Activated CD4-positive, alpha-beta T cell treated with anti-CD3 and anti-CD28 coated beads, Interleukin-2, amount 50 U/mL, for 16 hours (primary cell): ENCODE results near the gene CHRD.
"Not testable (repeated sequence)": the region's sequence is repeated elsewhere in the genome, so short reads cannot be mapped to it uniquely, and the experiment has no call there.

Source experiments
- DNase-seq: peaks from one replicate; pipeline ENCODE4 v3.0.0-alpha.2; 2020

Gene CHRD

GRCh38 chr3:184379358-184380184 is at the start of gene CHRD:
Gene CHRD, plus strand, starts transcription at chr3:184380054. Its CDS starts 265 bp downstream, at chr3:184380319.
- DNase-seq = no peak

DNA sequence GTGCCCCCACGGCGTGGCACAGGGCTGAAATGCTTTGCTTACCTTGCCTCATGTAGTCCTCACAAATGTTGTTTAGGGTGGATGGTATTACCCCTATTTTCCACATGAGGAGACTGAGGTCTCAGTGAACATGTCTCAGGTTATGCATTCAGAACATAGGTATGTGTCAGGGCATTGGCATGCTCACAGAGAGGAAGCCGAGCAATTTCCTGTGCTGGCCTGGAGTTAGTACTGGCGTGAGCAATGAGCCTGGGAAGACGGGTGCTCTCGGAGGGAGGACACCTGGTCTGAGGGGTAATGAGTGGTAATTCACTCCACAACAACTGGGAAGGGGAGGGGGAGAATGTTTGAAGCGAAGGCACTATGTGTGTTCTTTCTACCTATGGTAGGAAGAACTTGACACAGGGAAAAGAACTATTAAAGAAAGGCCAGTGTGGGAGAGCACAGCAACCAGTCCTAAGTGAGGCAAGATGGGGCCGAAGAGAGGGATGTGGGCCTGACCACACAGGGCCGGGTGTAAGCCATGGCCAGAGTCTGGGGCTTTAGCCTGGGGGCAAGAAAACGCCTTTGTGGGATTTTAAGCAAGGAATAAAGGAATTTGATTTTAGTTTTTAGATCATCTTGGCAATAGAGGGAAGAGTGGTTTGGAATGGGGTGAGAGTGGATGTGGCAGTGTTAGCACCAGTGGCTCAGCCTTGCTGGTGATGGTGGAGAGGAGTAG is 47.3 kb upstream of the CHRD start:
- DNase-seq = no peak

DNA sequence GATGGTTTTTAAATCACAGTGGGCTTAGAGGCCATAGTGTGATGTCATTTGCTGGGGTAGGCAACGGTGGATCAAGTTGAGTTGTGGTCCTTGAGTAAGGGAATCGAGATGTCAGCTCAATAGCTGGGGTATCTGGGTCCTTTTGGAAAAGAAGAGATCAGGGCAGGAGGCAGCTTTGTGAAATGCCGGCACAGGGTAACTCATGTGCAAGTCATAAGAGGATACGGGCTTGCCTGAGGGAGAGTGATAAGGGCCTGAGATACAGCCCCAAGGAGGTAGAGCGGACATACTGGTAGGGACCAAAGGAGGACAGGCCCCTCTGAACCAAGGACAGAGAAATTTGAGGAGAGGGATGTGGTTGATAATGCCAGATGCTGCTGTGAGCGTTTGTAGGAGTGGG is 46.7 kb upstream of the CHRD start:
- no peak for DNase-seq

DNA sequence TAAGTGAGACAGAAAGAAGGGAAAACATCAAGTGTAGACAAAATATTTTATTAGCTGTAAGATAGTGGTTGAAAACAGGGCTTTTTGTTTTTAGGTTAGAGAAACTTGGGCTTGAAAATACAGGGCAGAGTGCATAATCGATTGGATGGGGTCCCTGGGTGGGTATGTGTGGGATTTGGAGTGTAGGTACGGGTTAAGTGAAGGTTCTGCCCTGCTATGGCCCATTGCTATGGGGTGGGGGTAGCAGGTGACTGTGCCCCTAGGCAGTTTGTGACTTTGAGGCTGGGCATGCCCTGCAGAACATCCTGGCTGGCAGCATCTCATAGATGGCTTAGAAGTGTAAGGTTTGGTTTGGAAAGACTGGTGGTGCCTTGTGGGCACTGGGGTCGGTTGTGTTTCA is 46.2 kb upstream of the CHRD start:
- no peak for DNase-seq

DNA sequence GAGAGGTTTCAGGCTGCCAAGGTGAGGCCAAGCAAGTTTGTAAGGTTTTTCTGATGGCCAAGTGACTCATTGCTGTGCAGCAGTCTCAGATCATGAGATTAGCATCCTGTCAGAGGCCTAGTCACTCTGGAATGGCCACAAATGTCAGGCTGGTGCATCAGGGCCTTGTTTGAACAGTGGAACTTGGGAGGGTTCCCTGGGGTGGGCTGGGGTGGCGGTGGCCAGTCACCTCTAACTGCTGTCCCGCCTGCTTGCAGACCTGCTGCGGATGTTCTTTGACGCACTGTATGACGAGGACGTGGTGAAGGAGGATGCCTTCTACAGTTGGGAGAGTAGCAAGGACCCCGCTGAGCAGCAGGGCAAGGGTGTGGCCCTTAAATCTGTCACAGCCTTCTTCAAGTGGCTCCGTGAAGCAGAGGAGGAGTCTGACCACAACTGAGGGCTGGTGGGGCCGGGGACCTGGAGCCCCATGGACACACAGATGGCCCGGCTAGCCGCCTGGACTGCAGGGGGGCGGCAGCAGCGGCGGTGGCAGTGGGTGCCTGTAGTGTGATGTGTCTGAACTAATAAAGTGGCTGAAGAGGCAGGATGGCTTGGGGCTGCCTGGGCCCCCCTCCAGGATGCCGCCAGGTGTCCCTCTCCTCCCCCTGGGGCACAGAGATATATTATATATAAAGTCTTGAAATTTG is 45.2 kb upstream of the CHRD start:
- peak; percentile 60 for DNase-seq

DNA sequence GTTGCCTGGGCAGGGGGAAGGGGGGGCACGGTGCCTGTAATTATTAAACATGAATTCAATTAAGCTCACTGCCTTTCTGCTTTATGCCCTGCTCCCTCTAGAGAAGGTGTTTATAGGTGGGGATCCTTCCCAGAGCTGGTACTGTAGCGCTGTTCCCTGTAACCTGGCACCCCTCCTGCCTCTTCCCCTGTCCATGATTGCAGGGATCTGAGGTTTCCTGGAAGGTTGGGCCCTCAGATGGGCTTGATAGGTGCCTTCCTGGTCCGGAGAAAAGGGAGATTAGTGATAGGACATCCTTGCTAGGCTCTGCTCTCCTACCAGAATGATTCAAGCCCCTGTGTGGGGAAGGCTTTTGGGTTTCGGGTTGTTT is 44.6 kb upstream of the CHRD start:
- peak; percentile 35 for DNase-seq

GRCh38 chr3:184335661-184336546 is 44.0 kb upstream of the CHRD start:
- DNase-seq = peak; percentile 88

- DNase-seq = no peak
Measured at GRCh38 chr3:184336547-184337398, 43.1 kb upstream of the CHRD start.

DNA sequence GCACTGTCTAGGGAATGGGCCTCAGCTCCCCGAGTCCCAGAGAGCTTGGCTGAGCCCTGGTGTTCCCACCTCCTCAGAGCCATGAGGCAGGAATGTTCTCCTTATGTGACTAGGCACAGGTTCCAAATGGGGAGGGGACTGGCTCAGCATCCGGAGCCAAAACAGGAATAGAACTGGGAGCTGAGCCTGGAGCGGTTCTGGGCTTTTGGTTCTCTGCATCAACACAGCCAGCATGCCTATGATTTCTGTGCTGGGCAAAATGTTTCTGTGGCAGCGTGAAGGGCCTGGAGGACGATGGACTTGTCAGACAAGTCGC is 42.5 kb upstream of the CHRD start, which contains the start of gene FAM131A:
Gene FAM131A (plus strand): TSS at position 202 of the 316 bp plus-strand sequence. CDS start 31 bp downstream, at position 233.
- no peak for DNase-seq

- no peak for DNase-seq
Measured at GRCh38 chr3:184337981-184338380, 41.9 kb upstream of the CHRD start.

GRCh38 chr3:184338511-184338945 is 41.3 kb upstream of the CHRD start:
- DNase-seq = no peak

- no peak for DNase-seq
Measured at GRCh38 chr3:184339001-184339400, 40.9 kb upstream of the CHRD start.

DNA sequence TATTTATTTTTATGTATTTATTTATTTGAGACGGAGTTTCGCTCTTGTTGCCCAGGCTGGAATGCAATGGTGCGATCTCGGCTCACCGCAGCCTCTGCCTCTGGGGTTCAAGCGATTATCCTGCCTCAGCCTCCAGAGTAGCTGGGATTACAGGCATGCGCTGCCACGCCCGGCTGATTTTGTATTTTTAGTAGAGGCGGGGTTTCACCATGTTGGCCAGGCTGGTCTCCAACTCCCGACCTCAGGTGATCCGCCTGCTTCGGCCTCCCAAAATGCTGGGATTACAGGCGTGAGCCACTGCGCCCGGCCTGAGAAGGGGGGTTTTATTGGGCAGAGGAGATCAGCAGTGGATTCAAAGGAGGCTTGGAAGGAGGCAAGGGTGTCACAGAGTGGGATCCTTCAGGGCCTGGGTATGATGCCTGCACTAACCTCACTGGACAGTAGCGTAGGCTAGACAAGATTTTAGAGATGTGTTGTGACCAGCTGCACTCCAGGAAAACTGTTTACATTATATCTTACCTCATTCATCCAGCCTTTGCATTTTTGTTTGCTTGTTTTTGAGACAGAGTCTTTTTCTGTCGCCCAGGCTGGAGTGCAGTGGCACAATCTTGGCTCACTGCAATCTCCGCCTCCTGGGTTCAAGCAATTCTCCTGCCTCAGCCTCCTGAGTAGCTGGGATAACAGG is 40.3 kb upstream of the CHRD start:
- not testable (repeated sequence) for DNase-seq

DNA sequence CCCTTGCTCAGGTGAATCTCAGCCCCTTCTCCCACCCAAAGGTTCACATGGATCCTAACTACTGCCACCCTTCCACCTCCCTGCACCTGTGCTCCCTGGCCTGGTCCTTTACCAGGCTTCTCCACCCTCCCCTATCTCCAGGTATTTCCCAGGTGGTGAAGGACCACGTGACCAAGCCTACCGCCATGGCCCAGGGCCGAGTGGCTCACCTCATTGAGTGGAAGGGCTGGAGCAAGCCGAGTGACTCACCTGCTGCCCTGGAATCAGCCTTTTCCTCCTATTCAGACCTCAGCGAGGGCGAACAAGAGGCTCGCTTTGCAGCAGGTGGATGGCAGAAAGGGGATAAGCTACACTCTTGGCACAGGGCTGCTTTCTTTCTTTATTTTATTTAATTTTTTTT is 37.9 kb upstream of the CHRD start:
- DNase-seq = no peak

DNA sequence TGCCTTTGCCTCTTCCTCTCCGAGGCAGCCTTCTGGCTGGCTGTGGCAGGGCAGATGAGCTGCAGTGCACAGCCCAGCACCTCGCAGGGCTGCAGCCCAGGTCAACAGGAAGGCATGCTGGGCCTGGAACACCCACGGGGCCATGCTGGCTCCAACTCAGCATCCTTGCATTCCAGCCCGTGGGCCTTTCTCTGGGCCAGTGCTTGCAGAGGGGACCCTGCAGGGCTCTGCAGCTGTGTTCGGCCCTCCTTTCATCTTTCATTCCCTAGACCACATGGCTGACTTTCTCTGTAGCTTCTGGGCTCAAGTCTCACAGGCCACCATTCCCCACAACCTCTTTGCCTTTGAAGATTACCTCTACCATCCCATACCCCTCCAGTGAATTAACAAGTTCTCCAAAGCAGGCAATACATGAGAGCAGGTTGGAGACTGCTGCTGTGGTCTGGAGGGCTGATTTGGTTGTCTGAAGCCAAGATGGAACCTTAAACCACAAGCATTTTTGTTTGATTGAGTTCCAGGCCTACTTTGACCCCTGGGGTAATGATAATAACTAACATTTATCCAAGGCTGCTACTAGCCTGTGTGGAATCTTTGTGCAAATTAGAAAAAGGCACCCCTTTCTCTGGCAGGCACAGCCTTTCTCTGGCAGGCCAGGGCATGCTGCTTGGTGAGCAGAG is 36.5 kb upstream of the CHRD start:
- no peak for DNase-seq

GRCh38 chr3:184344579-184345316 is 35.1 kb upstream of the CHRD start:
- no peak for DNase-seq

DNA sequence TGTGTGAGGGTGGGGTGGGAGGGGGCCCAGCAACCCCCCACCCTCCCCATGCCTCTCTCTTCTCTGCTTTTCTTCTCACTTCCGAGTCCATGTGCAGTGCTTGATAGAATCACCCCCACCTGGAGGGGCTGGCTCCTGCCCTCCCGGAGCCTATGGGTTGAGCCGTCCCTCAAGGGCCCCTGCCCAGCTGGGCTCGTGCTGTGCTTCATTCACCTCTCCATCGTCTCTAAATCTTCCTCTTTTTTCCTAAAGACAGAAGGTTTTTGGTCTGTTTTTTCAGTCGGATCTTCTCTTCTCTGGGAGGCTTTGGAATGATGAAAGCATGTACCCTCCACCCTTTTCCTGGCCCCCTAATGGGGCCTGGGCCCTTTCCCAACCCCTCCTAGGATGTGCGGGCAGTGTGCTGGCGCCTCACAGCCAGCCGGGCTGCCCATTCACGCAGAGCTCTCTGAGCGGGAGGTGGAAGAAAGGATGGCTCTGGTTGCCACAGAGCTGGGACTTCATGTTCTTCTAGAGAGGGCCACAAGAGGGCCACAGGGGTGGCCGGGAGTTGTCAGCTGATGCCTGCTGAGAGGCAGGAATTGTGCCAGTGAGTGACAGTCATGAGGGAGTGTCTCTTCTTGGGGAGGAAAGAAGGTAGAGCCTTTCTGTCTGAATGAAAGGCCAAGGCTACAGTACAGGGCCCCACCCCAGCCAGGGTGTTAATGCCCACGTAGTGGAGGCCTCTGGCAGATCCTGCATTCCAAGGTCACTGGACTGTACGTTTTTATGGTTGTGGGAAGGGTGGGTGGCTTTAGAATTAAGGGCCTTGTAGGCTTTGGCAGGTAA is 34.3 kb upstream of the CHRD start:
- no peak for DNase-seq

GRCh38 chr3:184346480-184347190 is 33.2 kb upstream of the CHRD start:
- DNase-seq = no peak
